Ramos (cell line): Measurements from ENCODE around the gene HCRT.
"Not testable (repeated sequence)": the region's sequence is repeated elsewhere in the genome, so short reads cannot be mapped to it uniquely, and the experiment has no call there.

ENCODE experiments used
- in situ Hi-C: fragments of 300-500 bp; cut with MboI; formaldehyde crosslinking; loops from one replicate; pipeline ENCODE4 v1.14.3; 2022; ENCODE audit warnings: low sequenced_read_pairs; ENCODE audit not compliant: unreplicated experiment

HCRT gene

DNA sequence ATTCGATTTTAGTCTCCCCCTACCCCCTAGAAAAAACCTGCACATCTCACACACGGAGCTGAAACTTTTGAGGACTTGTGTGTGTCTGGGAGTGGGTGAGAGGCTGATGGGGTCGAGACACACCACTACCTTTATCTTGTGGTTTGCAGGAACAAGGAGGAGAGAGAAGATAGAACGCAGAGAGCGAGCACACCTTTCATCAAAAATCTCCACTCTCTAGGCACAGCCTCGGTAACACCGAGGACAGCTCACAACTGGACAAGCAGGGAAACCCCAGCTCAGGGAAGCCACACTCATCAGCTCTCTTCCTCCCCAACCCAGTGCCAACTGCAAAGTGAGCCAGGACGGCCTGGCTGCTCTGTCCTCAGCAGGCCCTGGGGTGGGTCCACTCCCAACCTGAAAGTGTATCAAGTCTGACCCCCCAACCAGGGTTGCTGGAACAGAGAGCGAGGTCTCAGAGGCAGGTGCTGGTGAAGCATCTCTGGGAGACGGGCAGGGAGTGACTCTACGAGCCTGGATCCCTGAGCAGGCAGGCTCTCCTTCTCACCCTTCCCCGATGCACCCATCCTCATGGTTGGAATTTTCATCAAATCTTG is 14.3 kb upstream of the HCRT start:
- in situ Hi-C loops = no loop called here

GRCh38 chr17:42198897-42199296 is 13.6 kb upstream of the HCRT start:
- in situ Hi-C loops = no loop called here

GRCh38 chr17:42197564-42198156 is 12.4 kb upstream of the HCRT start:
- in situ Hi-C loops = no loop called here

GRCh38 chr17:42193969-42194899 is 9.0 kb upstream of the HCRT start, which contains the start of gene GHDC:
Gene GHDC, minus strand, starts transcription at chr17:42194494. Its CDS starts 913 bp downstream, at chr17:42193581.
- in situ Hi-C loops = no loop called here

DNA sequence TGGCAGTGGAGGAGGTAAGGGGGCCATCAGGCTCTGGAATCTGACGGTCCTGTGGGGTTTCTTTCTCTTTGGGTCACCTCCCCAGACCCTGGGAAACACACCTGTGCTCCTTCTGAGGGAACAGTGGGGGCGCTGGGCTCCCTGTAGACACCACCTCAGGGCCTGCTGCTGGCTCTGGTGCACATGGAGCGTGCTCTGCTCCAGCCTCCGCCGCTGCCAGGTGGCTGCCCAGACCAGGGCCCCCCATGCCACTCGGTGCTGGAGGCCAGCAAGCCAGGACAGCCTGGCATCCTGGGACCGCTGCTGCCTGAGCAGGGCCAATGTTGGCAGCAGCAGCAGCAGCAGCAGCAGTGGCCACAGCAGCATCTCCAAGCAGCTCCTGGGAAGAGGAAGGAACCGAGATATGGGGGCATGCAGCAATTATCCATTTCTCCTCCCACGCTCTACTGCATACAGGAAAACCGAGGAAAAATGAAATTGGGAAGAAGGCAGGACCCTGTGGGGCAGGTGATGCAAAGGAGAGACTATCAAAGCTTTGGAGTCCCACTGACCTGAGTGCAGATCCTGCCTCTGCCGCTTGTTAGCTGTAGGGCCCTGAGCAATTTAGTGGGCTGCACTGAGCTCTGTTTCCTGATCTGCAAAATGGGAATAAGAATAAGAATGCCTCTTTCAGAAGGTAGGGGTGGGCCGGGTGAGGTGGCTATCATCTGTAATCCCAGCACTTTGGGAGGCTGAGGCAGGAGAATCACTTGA is 8.1 kb upstream of the HCRT start:
- in situ Hi-C loops = no loop called here

DNA sequence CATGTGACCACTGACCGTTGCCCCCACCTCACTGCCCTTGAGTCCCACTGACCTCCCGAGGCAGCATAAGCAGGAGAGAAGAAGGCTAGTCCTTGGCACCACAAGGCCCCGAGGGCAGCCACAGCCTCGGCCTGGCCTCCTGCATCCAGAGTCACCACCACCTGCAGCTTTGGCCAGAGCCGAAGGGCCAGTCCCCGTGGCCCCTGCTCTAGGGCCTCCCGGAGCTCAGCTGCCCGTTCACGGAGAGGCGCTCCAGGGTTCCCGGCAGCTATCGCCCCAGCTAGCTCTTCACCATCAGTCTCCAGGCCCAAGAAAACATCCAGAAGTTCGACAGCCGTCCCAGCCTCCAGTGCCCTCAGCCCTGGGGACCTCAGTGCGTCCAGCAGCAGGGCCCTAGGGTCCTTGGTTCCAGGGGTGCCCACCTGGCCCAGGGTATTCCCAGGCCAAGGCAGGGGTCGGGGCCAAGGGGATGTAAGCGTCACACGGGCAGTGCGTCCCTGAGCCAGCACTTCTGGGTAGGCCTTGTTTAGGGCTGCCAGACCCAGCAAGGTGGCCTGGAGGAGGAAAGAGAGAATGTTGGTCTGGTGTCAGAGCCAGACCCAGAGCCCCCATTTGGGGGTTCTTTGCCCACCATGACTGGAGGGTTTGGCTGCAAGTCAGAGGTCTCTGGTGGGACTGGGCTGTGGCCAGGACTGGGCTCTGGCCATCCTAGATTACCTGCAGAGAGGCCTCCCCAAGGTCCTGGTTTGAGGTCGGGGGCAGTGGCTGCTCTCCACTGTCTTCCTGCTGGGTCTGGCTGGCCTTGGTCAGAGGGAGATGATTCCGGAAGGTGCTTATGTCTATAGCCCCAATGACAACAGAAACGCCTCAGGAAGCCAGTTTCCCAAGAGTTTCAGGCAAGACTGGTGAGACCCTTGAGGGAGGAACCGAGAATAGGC is 7.2 kb upstream of the HCRT start:
- in situ Hi-C loops = no loop called here

DNA sequence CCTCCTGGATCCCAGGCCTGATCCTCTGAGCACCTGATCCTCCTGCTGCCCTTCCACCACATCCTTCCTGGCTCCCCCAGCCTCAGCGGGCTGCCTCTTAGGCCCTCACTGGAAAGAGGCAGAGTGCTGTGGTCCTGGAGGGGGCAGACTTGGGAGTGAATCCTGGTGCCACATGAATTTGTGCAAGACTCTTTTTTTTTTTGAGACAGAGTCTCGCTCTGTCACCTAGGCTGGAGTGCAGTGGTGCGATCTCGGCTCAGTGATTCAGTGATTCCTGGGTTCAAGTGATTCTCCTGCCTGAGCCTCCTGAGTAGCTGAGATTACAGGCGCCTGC is 6.0 kb upstream of the HCRT start:
- in situ Hi-C loops = no loop called here

GRCh38 chr17:42190491-42191274 is 5.4 kb upstream of the HCRT start:
- in situ Hi-C loops = no loop called here

- in situ Hi-C loops = no loop called here
Observed at GRCh38 chr17:42189651-42189965, 4.4 kb upstream of the HCRT start.

DNA sequence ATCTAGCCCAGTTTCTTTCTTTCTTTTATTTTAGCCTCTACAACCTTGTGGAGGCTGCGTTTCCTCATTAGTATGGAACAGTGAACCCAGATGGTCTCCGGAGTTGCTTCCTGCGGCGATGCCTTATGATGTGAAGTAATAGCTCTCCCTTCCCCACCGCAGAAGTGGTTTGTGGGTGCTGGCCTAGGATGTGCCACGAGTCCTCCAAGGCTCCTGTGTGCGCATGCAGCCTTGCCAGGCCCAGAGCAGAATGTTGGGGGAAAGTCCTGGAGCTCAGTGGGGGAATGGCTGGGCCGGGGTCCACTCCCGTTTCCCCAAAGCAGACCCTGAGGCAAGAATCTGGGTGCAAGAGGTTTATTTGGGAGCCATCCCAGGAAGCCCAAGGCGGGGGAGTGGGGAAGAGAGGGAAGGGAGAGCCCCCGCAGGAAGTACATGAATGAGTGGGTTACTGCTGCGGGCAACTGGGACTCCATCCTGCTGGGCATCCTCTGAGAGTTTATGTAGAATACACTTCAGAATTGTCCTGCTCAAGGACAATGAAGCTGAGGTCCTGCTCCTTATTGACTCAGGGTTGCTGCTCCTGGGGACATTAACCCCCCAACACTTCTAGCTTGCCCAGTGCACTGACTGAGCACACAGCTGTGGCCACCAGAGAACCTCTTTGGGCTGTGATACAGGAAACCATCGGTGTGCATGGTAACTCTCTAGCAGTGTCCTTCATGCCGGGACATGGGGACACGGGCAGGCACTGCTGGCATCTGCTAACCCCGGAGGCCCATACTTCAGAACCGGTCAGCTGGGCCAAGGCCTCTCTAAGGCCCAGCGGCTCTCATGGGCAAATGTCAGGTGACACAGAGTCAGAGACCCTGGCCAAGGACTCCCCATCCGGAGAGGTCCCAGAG is 3.7 kb upstream of the HCRT start:
- in situ Hi-C loops = no loop called here

GRCh38 chr17:42187833-42188232 is 2.6 kb upstream of the HCRT start:
- in situ Hi-C loops = no loop called here

DNA sequence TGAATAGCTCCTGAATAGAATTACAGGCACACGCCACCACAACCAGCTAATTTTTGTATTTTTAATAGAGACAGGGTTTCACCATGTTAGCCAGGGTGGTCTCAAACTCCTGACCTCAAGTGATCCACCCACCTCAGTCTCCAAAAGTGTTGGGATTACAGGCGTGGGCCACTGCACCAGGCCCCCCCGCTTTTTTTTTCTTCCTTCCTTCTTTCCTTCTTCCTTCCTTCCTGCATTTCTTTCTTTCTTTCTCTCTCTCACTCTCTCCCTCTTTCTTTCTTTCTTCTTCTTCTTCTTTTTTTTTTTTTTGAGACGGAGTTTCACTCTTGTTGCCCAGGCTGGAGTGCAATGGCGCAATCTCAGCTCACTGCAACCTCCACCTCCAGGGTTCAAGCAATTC is 939 bp upstream of the HCRT start:
- in situ Hi-C loops = not testable (repeated sequence)

GRCh38 chr17:42185621-42185930 is 324 bp upstream of the HCRT start:
- in situ Hi-C loops = no loop called here

DNA sequence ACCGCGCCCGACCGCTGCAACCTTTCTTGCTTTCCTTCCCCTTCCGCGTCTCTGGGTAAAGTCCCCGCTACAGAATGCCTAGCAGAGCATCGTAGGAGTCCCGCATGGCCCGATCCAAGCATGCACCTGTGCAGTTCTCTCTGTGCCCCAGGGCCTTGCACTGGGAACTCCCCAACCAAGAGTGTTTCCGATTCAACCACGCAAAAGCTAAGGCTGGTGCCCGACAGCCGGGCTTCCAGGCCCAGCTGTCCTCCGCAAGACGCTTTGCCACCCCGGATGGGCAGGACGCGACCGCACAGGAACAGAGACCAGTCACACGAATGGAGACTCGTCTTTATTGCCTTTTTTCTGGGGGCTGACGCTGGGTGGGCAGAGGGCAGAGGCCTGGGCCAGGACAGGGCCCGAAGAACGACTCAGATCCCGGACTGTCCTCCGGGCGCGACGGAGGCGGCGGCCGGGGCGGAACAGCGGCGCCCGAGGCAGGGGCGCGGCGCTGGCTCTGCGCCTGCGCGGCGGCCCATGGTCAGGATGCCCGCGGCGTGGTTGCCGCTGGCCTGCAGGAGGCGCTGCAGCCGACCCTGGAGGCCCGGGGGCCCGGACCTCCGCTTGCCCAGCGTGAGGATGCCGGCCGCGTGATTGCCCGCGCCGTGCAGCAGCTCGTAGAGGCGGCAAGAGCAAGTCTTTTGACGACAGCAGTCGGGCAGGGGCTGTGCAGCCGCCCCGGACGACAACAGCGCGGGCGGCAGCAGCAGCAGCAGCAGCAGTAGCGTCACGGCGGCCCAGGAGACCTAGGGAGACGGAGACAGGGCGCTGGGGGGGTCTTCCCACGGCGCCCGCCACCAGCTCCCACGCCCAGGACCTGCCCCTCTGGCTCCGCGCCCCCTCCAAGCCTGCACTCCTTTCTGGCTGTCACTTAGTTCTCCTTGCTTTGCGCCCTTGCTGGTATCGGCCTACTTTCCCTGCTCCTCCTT is 1.2 kb downstream of the HCRT start:
- in situ Hi-C loops = no loop called here

DNA sequence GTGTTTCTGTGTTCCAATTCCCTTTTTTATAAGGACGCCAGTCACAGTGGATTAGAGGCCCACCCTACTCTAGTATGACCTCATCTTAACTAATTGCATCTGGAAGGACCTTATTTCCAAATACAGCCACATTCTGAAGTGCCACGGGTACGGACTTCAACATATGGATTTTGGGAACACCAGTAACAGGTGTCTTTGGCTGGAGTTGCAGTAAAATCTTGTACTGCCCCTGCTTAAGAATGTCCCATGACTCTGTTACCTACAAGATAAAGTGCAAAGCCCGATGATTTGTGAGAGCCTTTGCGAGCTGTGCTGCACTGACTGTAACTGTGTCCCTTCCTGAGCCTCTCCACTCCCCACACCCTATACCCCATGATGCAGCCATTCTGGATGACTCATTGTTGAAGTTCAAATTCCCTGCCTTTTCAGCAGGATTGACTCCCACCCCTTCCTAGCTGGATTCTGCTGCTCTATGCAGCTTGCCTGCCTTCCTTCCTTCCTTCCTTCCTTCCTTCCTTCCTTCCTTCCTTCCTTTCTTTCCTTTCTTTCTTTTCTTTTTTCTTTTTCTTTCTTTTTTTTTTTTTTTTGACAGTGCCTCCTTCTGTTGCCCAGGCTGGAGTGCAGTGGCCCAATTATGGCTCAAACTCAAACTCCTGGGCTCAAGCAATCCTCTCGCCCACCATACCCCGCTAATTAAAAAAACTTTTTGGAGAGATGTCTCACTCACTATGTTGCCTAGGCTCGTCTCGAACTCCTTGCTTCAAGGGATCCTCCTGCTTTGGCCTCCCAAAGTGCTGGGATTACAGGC is 2.1 kb downstream of the HCRT start:
- in situ Hi-C loops = no loop called here

DNA sequence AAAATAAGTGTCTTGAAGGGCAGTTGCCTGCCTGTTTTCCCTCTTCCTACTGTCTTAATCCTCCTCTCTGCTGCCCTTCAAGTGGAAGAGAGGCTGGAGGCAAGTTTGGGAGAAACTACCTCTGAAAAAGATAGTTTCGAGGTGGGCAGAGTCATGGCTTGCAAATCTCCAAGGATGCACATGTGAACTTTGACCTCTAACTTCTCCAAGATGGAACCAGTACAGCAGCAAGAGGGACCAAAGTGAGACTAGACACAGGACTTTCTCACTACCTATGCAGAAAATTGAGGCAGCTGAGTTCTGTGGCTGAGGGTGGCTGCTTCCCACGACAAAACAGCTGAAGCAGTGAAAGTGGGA is 3.4 kb downstream of the HCRT start:
- in situ Hi-C loops = no loop called here
